Esophagus muscularis mucosa (tissue), 4 donors: ENCODE results near the gene TSC2. TPM values are rescaled to one million over a fixed set of nuclear protein-coding genes. Genes with fewer than 3 reads are reported as not detected.
A peak's percentile ranks its signal among the peaks of the same experiment; 100 is the strongest.

Experiments
- DNase-seq: peaks from one replicate; pipeline ENCODE4 v3.0.0-alpha.2; 2017; ENCODE audit errors: extremely low spot score
- H3K27ac ChIP-seq, 4 donors: fragments of 200-600 bp; sonication (generic); replicated peaks in 1 of 4; 1 replicate in 3 of 4; 2 replicates in 1 of 4; pipeline ENCODE4 v1.5.1; 2016 to 2019; ENCODE audit warnings: mild to moderate bottlenecking in 1 of 4
- H3K27me3 ChIP-seq, 4 donors: fragments of 200-600 bp; sonication (generic); one replicate each; pipeline versions ENCODE4 v1.5.1 to v1.6.0; 2016 to 2019
- H3K36me3 ChIP-seq, 4 donors: fragments of 200-600 bp; sonication (generic); one replicate each; pipeline ENCODE4 v1.5.1; 2016 to 2019
- H3K4me1 ChIP-seq, 4 donors: fragments of 200-600 bp; sonication (generic); one replicate each; pipeline ENCODE4 v1.5.1; 2016 to 2019
- H3K4me3 ChIP-seq, 4 donors: fragments of 200-600 bp; sonication (generic); 1 replicate in 2 of 4; 2 replicates in 2 of 4; pipeline ENCODE4 v1.5.1; 2016 to 2019; ENCODE audit warnings: mild to moderate bottlenecking in 4 of 4, moderate library complexity in 1 of 4
- H3K9me3 ChIP-seq, 4 donors: fragments of 200-600 bp; sonication (generic); 1 replicate in 3 of 4; 2 replicates in 1 of 4; pipeline ENCODE4 v1.5.1; 2016 to 2019
- CTCF ChIP-seq, 3 experiments: fragments of 200-600 bp in 2 of 3; fragments of 450-650 bp in 1 of 3; sonication (generic) in 2 of 3; IDR thresholded peaks; one replicate each; pipeline ENCODE4 v1.5.1; 2017 to 2019; ENCODE audit warnings: antibody characterized with exemption in 3 of 3, mild to moderate bottlenecking in 2 of 3, moderate library complexity in 1 of 3
- EP300 ChIP-seq: sonication (generic); formaldehyde crosslinking; IDR thresholded peaks from one replicate; pipeline ENCODE4 v1.6.1; 2017; ENCODE audit warnings: antibody characterized with exemption
- POLR2A ChIP-seq: fragments of 450-650 bp; IDR thresholded peaks from one replicate; pipeline ENCODE4 v1.6.1; 2017; ENCODE audit warnings: antibody characterized with exemption, moderate library complexity, mild to moderate bottlenecking, low read depth
- POLR2AphosphoS5 ChIP-seq, 2 donors: sonication (generic); formaldehyde crosslinking; IDR thresholded peaks; one replicate each; pipeline ENCODE4 v1.6.1; 2017; ENCODE audit warnings: antibody characterized with exemption in 2 of 2
- WGBS: methylation state at CpG from one replicate; pipeline ENCODE4 v1.1.5; 2018; 5-methylcytosine and 5-hydroxymethylcytosine counted together
- intact Hi-C: fragments of 100-400 bp; cut with DNase I; formaldehyde crosslinking; loops from one replicate; pipeline ENCODE4 v1.15.1; 2023
- total RNA-seq, 4 donors: library from RNA; depleted of rRNA; stranded (reverse); fragments of >200 nt; gene quantifications; one replicate each; pipeline versions ENCODE4 v1.1.0 to v1.2.1, GENCODE V29; 2016

The TSC2 gene
- total RNA-seq, 4 donors from 2014 or later = 41.3 to 71.7 (median 52.0) TPM

GRCh38 chr16:2026461-2027023 lies 21.2 kb upstream of the TSC2 start, which contains the start of gene NHERF2:
Gene NHERF2, plus strand, starts transcription at chr16:2026902. Its CDS starts 104 bp downstream, at chr16:2027006.
- no peak for TF ChIP-seq POLR2AphosphoS5 (IDR thresholded peaks at IDR 0.05)
- no peak for TF ChIP-seq CTCF (IDR thresholded peaks at IDR 0.05)
- no peak for TF ChIP-seq EP300
- TF ChIP-seq POLR2A = no peak
- Histone ChIP-seq H3K27ac (peak within 1 kb of the TSS; percentile 75 to 81 (median 77)), H3K36me3 (peaks cover 0 to 22% (median 15%) of the 10 kb centered on the region in 4 donors), H3K27me3 (peaks cover 0 to 11% (median 0%) of the 10 kb centered on the region in 4 donors), H3K9me3 (no peaks in the 10 kb centered on the region), H3K4me3 (peak within 1 kb of the TSS; percentile 78 to 87 (median 80)), H3K4me1 (peaks cover 42 to 77% (median 73%) of the 10 kb centered on the region in 4 donors)
- intact Hi-C loops = no loop called here
- no peak for DNase-seq
- 35% methylated on average over 9 of the region's 59 CpGs for WGBS

- intact Hi-C loops = no loop called here
- peaks cover 0 to 3% (median 0%) of the 10 kb centered on the region in 4 donors for H3K27me3 ChIP-seq
- peaks cover 45 to 82% (median 78%) of the 10 kb centered on the region in 4 donors for H3K4me1 ChIP-seq
- H3K4me3 ChIP-seq = peak overlapping the region; percentile 78 to 87 (median 80)
- H3K9me3 ChIP-seq = no peaks in the 10 kb centered on the region
- TF ChIP-seq POLR2AphosphoS5 (IDR thresholded peaks at IDR 0.05) (peak in 1 of 2 donors; percentile 4), CTCF (IDR thresholded peaks at IDR 0.05) (no peak), EP300 (no peak), POLR2A (no peak)
- peaks cover 0 to 23% (median 18%) of the 10 kb centered on the region in 4 donors for H3K36me3 ChIP-seq
- no peak for DNase-seq
- peak overlapping the region; percentile 75 to 81 (median 77) for H3K27ac ChIP-seq
- 8% methylated on average over 43 of the region's 76 CpGs for WGBS
Observed at GRCh38 chr16:2027024-2028010, 20.5 kb upstream of the TSC2 start.

GRCh38 chr16:2028146-2028545 lies 19.6 kb upstream of the TSC2 start:
- 60% methylated on average over 1 of the region's 3 CpGs for WGBS
- H3K27ac ChIP-seq = peak overlapping the region; percentile 1 to 75 (median 24)
- H3K4me3 ChIP-seq = peak overlapping the region; percentile 78 to 87 (median 80)

More at GRCh38 chr16:2028146-2028545, 19.6 kb upstream of the TSC2 start:
- no peaks in the 10 kb centered on the region for H3K27me3 ChIP-seq
- peaks cover 0 to 23% (median 18%) of the 10 kb centered on the region in 4 donors for H3K36me3 ChIP-seq
- TF ChIP-seq CTCF (IDR thresholded peaks at IDR 0.05) = no peak
- no peak for TF ChIP-seq POLR2AphosphoS5 (IDR thresholded peaks at IDR 0.05)
- no peak for TF ChIP-seq POLR2A
- no peak for TF ChIP-seq EP300
- peaks cover 46 to 82% (median 79%) of the 10 kb centered on the region in 4 donors for H3K4me1 ChIP-seq
- intact Hi-C loops = no loop called here
- DNase-seq = no peak
- H3K9me3 ChIP-seq = no peaks in the 10 kb centered on the region
